ENCODE measurements around the gene SLC52A3. TPM values are rescaled to one million over a fixed set of nuclear protein-coding genes. Genes with fewer than 3 reads are reported as not detected.

The SLC52A3 gene
- total and polyA plus RNA-seq, 2 of the 13 experiments (the other 11 are each of a cell fraction or from before 2014, with no cell fraction given): 0.03 TPM; not detected in 1

GRCh38 chr20:771741-772464 lies 3.6 kb upstream of the SLC52A3 start:
- no peak for TF ChIP-seq ZNF503 (CRISPR knock-in tag; IDR thresholded peaks at IDR 0.05)
- TF ChIP-seq HES4 (CRISPR knock-in tag; IDR thresholded peaks at IDR 0.05; ENCODE audit: borderline replicate concordance): no peak
- no peak for TF ChIP-seq BCL6 (CRISPR knock-in tag; IDR thresholded peaks at IDR 0.05)
- TF ChIP-seq SMAD3 (CRISPR knock-in tag; IDR thresholded peaks at IDR 0.05): no peak
- TF ChIP-seq BRD4 (CRISPR knock-in tag; IDR thresholded peaks at IDR 0.05): no peak
- no peak for TF ChIP-seq ZNF674 (CRISPR knock-in tag; IDR thresholded peaks at IDR 0.05; ENCODE audit: low read depth)
- TF ChIP-seq, protein P1, sequence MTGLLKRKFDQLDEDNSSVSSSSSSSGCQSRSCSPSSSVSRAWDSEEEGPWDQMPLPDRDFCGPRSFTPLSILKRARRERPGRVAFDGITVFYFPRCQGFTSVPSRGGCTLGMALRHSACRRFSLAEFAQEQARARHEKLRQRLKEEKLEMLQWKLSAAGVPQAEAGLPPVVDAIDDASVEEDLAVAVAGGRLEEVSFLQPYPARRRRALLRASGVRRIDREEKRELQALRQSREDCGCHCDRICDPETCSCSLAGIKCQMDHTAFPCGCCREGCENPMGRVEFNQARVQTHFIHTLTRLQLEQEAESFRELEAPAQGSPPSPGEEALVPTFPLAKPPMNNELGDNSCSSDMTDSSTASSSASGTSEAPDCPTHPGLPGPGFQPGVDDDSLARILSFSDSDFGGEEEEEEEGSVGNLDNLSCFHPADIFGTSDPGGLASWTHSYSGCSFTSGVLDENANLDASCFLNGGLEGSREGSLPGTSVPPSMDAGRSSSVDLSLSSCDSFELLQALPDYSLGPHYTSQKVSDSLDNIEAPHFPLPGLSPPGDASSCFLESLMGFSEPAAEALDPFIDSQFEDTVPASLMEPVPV (CRISPR knock-in tag; IDR thresholded peaks at IDR 0.05): no peak
- no peak for TF ChIP-seq MXD4 (CRISPR knock-in tag; IDR thresholded peaks at IDR 0.05)
- TF ChIP-seq TFDP1 (CRISPR knock-in tag; IDR thresholded peaks at IDR 0.05; ENCODE audit: borderline replicate concordance): no peak
- TF ChIP-seq, protein P2, sequence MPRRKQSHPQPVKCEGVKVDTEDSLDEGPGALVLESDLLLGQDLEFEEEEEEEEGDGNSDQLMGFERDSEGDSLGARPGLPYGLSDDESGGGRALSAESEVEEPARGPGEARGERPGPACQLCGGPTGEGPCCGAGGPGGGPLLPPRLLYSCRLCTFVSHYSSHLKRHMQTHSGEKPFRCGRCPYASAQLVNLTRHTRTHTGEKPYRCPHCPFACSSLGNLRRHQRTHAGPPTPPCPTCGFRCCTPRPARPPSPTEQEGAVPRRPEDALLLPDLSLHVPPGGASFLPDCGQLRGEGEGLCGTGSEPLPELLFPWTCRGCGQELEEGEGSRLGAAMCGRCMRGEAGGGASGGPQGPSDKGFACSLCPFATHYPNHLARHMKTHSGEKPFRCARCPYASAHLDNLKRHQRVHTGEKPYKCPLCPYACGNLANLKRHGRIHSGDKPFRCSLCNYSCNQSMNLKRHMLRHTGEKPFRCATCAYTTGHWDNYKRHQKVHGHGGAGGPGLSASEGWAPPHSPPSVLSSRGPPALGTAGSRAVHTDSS (CRISPR knock-in tag; conservative IDR thresholded peaks at IDR 0.05): no peak
- no peak for TF ChIP-seq ZNF678 (CRISPR knock-in tag; IDR thresholded peaks at IDR 0.05)
- TF ChIP-seq ZNF841 (CRISPR knock-in tag; IDR thresholded peaks at IDR 0.05; ENCODE audit: borderline replicate concordance): no peak
- no peak for TF ChIP-seq CENPX (CRISPR knock-in tag; IDR thresholded peaks at IDR 0.05)
- H3K27me3 ChIP-seq (ENCODE audit: control insufficient read depth in 1 of 2, insufficient read depth in 2 of 2, low read length in 2 of 2): peaks cover 4 to 54% of the 10 kb centered on the region in 2 experiments; a peak in 4 of 5 replicates
- no peaks in the 10 kb centered on the region for H3K36me3 ChIP-seq (replicated peaks in 1 of 2; ENCODE audit: control insufficient read depth in 1 of 2, insufficient read depth in 2 of 2, low read length in 2 of 2)
- no peaks in the 10 kb centered on the region for H3K9me3 ChIP-seq (ENCODE audit: low read length)
- no peak overlapping the region for H3K27ac ChIP-seq (ENCODE audit: extremely low read length, insufficient read depth, low read length)
- ChIA-PET CTCF (ENCODE audit: low intra/inter-chr PET ratio, low total read pairs) (no interaction called here), POLR2A (no interaction called here)
- H3K4me3 ChIP-seq (replicated peaks in 1 of 3; ENCODE audit: insufficient read depth in 1 of 3, low read depth in 2 of 3, low read length in 3 of 3): no peak overlapping the region
- ATAC-seq: no peak
- 7% methylated on average over 9 of the region's 9 CpGs for WGBS (ENCODE audit: low lambda C conversion rate)
- H3K4me2 ChIP-seq (ENCODE audit: low read depth, low read length): no peak overlapping the region
- in situ Hi-C loops (cut with HindIII; ENCODE audit: extremely low pct_ligation_motif_present, low pct_unique_long_range_greater_than_20kb): no loop called here
- intact Hi-C loops (cut with micrococcal nuclease; ENCODE audit: unreplicated experiment): no loop called here
- no peak for DNase-seq (ENCODE audit: low spot score)
- no peaks in the 10 kb centered on the region for H3K79me2 ChIP-seq (ENCODE audit: insufficient read depth, low read length)
- no peak for FAIRE-seq
- no peak overlapping the region for H3K9ac ChIP-seq (ENCODE audit: insufficient read depth, low read depth, low read length)
- H2AFZ ChIP-seq (ENCODE audit: low read length): no peak overlapping the region
- no TSS peak for BruUV-seq (replicated peaks)
- no peaks in the 10 kb centered on the region for H4K20me1 ChIP-seq (ENCODE audit: insufficient read depth, low read length)
- H3K4me1 ChIP-seq (ENCODE audit: insufficient read depth, low read length): no peaks in the 10 kb centered on the region
